Activated effector memory CD4-positive, alpha-beta T cell treated with Interleukin-2 at 50 U/mL for 16 hours (primary cell): ENCODE results near the gene UBXN1.

Experiments used
- DNase-seq: peaks from one replicate; pipeline ENCODE4 v3.0.0-alpha.2; 2020

The UBXN1 gene

GRCh38 chr11:62627713-62628112 lies 51.2 kb downstream of the UBXN1 start:
- no peak for DNase-seq
